NOMO-1 (cell line): ENCODE data around the gene ZCCHC14.
"Not testable (repeated sequence)": the region's sequence is repeated elsewhere in the genome, so short reads cannot be mapped to it uniquely, and the experiment has no call there.

ENCODE experiments used
- DNase-seq, 2 experiments: peaks; one replicate each; lab custom pipeline; 2025; ENCODE audit not compliant: unreplicated experiment in 2 of 2; lab: John Stamatoyannopoulos, UW

The ZCCHC14 gene

GRCh38 chr16:87482266-87482665 lies 10.6 kb downstream of the ZCCHC14 start:
- DNase-seq = no peak

- not testable (repeated sequence) for DNase-seq
Measured at GRCh38 chr16:87481711-87482110, 11.1 kb downstream of the ZCCHC14 start.

- not testable (repeated sequence) for DNase-seq
Measured at GRCh38 chr16:87477209-87477981, 15.4 kb downstream of the ZCCHC14 start.

- no peak for DNase-seq
Measured at GRCh38 chr16:87474566-87474996, 18.2 kb downstream of the ZCCHC14 start.

- DNase-seq = no peak
Measured at GRCh38 chr16:87474017-87474416, 18.8 kb downstream of the ZCCHC14 start.

- no peak for DNase-seq
Measured at GRCh38 chr16:87472935-87473334, 19.9 kb downstream of the ZCCHC14 start.

- DNase-seq = no peak
Measured at GRCh38 chr16:87472142-87472778, 20.6 kb downstream of the ZCCHC14 start.

- no peak for DNase-seq
Measured at GRCh38 chr16:87471278-87472141, 21.3 kb downstream of the ZCCHC14 start.

- DNase-seq = no peak
Measured at GRCh38 chr16:87470332-87470731, 22.5 kb downstream of the ZCCHC14 start.

GRCh38 chr16:87469169-87469568 lies 23.7 kb downstream of the ZCCHC14 start:
- no peak for DNase-seq

- DNase-seq = no peak
Measured at GRCh38 chr16:87468550-87468949, 24.3 kb downstream of the ZCCHC14 start.

- DNase-seq = no peak
Measured at GRCh38 chr16:87466975-87467501, 25.8 kb downstream of the ZCCHC14 start.

- DNase-seq = no peak
Measured at GRCh38 chr16:87465879-87466278, 26.9 kb downstream of the ZCCHC14 start.

- peak; percentile 86 to 89 for DNase-seq
Measured at GRCh38 chr16:87465306-87465705, 27.5 kb downstream of the ZCCHC14 start.

- peak; percentile 40 to 43 for DNase-seq
Measured at GRCh38 chr16:87464691-87465300, 28.0 kb downstream of the ZCCHC14 start.

GRCh38 chr16:87463722-87464690 lies 28.8 kb downstream of the ZCCHC14 start:
- peak in 1 of 2 experiments; percentile 36 for DNase-seq

- DNase-seq = no peak
Measured at GRCh38 chr16:87461466-87461991, 31.3 kb downstream of the ZCCHC14 start.

GRCh38 chr16:87460936-87461335 lies 31.9 kb downstream of the ZCCHC14 start:
- DNase-seq = no peak

- DNase-seq = no peak
Measured at GRCh38 chr16:87459833-87460232, 33.0 kb downstream of the ZCCHC14 start.
